CD14-positive monocyte (primary cell): ENCODE results near the gene F11R. TPM values are rescaled to one million over a fixed set of nuclear protein-coding genes. Genes with fewer than 3 reads are reported as not detected.

ENCODE experiments used
- DNase-seq, 3 donors: peaks; one replicate each; pipeline ENCODE4 v3.0.0-alpha.2; 2011 to 2022
- H2AFZ ChIP-seq: 2 replicates; pipeline ENCODE4 v1.6.0; 2012; ENCODE audit warnings: mild to moderate bottlenecking, low read depth, low read length, inconsistent platforms; ENCODE audit not compliant: insufficient read depth, poor library complexity, severe bottlenecking
- H3K27ac ChIP-seq, 2 donors: 1 replicate in 1 of 2; 2 replicates in 1 of 2; pipeline ENCODE4 v1.5.1; 2012 to 2013; ENCODE audit warnings: low read length in 2 of 2, control low read depth in 1 of 2, inconsistent platforms in 1 of 2, low read depth in 1 of 2, mild to moderate bottlenecking in 1 of 2
- H3K27me3 ChIP-seq, 2 donors: one replicate each; pipeline versions ENCODE4 v1.6.0 to v1.6.1; 2011 to 2013; ENCODE audit warnings: low read length in 2 of 2; ENCODE audit not compliant: control insufficient read depth in 2 of 2, insufficient read depth in 2 of 2
- H3K36me3 ChIP-seq, 2 donors: replicated peaks in 1 of 2; 1 replicate in 1 of 2; 2 replicates in 1 of 2; pipeline versions ENCODE4 v1.5.1 to v1.6.1; 2012 to 2013; ENCODE audit warnings: low read length in 2 of 2, control low read depth in 1 of 2, inconsistent platforms in 1 of 2, mild to moderate bottlenecking in 1 of 2; ENCODE audit not compliant: insufficient read depth in 2 of 2, control insufficient read depth in 1 of 2
- H3K4me1 ChIP-seq, 2 donors: 1 replicate in 1 of 2; 2 replicates in 1 of 2; pipeline versions ENCODE4 v1.5.1 to v1.6.1; 2012 to 2013; ENCODE audit warnings: low read length in 2 of 2, control low read depth in 1 of 2, inconsistent platforms in 1 of 2, mild to moderate bottlenecking in 1 of 2, moderate library complexity in 1 of 2; ENCODE audit not compliant: insufficient read depth in 2 of 2, control insufficient read depth in 1 of 2
- H3K4me2 ChIP-seq: replicated peaks from 2 replicates; pipeline ENCODE3; 2012; ENCODE audit warnings: low read length, moderate library complexity, mild to moderate bottlenecking; ENCODE audit not compliant: poor library complexity, severe bottlenecking; ENCODE audit errors: extremely low read depth
- H3K4me3 ChIP-seq, 3 experiments: fragments of 200-600 bp in 1 of 3; sonication (generic) in 1 of 3; replicated peaks in 1 of 3; 1 replicate in 2 of 3; 2 replicates in 1 of 3; pipeline ENCODE4 v1.5.1; 2011 to 2013; ENCODE audit warnings: low read length in 3 of 3, mild to moderate bottlenecking in 3 of 3, control low read depth in 2 of 3, low read depth in 2 of 3, inconsistent platforms in 1 of 3, moderate library complexity in 1 of 3
- H3K79me2 ChIP-seq: 2 replicates; pipeline ENCODE4 v1.6.0; 2012; ENCODE audit warnings: mild to moderate bottlenecking, control low read depth, inconsistent platforms, low read length, moderate library complexity; ENCODE audit not compliant: insufficient read depth
- H3K9ac ChIP-seq: 2 replicates; pipeline ENCODE4 v1.6.0; 2017; ENCODE audit warnings: low read length, mild to moderate bottlenecking; ENCODE audit not compliant: insufficient read depth, poor library complexity, severe bottlenecking
- H3K9me3 ChIP-seq, 2 donors: replicated peaks in 1 of 2; 1 replicate in 1 of 2; 2 replicates in 1 of 2; pipeline versions ENCODE4 v1.5.1 to v1.6.1; 2012 to 2013; ENCODE audit warnings: low read length in 2 of 2, control low read depth in 1 of 2; ENCODE audit not compliant: control insufficient read depth in 1 of 2, insufficient read depth in 1 of 2
- H4K20me1 ChIP-seq: 2 replicates; pipeline ENCODE4 v1.6.0; 2012; ENCODE audit warnings: mild to moderate bottlenecking, low read length, control low read depth, moderate library complexity; ENCODE audit not compliant: insufficient read depth
- H3K27ac Mint-ChIP-seq, 7 donors: one replicate each; pipeline ENCODE4 v1.8.0; 2020; ENCODE audit warnings: mild to moderate bottlenecking in 7 of 7, mixed read lengths in 7 of 7, moderate library complexity in 6 of 7, inconsistent platforms in 2 of 7
- H3K27me3 Mint-ChIP-seq, 3 donors: one replicate each; pipeline ENCODE4 v1.8.0; 2021 to 2022; ENCODE audit warnings: low read depth in 3 of 3, mild to moderate bottlenecking in 3 of 3, mixed read lengths in 3 of 3, moderate library complexity in 3 of 3, inconsistent platforms in 1 of 3
- H3K36me3 Mint-ChIP-seq, 2 donors: one replicate each; pipeline ENCODE4 v1.8.0; 2020; ENCODE audit warnings: mixed read lengths in 2 of 2, inconsistent platforms in 1 of 2, mild to moderate bottlenecking in 1 of 2
- H3K4me1 Mint-ChIP-seq: one replicate; pipeline ENCODE4 v1.8.0; 2020; ENCODE audit warnings: mild to moderate bottlenecking, mixed read lengths
- H3K4me3 Mint-ChIP-seq, 2 donors: one replicate each; pipeline ENCODE4 v1.8.0; 2020; ENCODE audit warnings: mild to moderate bottlenecking in 2 of 2, mixed read lengths in 2 of 2, moderate library complexity in 1 of 2
- H3K9me3 Mint-ChIP-seq, 7 donors: one replicate each; pipeline ENCODE4 v1.8.0; 2020 to 2022; ENCODE audit warnings: mixed read lengths in 7 of 7, mild to moderate bottlenecking in 6 of 7, moderate library complexity in 6 of 7, inconsistent platforms in 2 of 7
- CTCF ChIP-seq: fragments of 200-600 bp; IDR thresholded peaks from one replicate; pipeline ENCODE4 v1.8.0; 2022; ENCODE audit warnings: antibody characterized with exemption, mild to moderate bottlenecking
- WGBS: methylation state at CpG from one replicate; pipeline ENCODE4 v1.1.5; 2013; ENCODE audit warnings: missing lambda C conversion rate; ENCODE audit not compliant: insufficient coverage; 5-methylcytosine and 5-hydroxymethylcytosine counted together
- intact Hi-C, 2 donors: fragments of 100-400 bp; cut with micrococcal nuclease; formaldehyde crosslinking; loops; one replicate each; pipeline versions ENCODE4 v1.15.0 to v1.15.1; 2023
- polyA plus RNA-seq, 3 donors: library from polyadenylated mRNA; depleted of rRNA in 1 of 3; unstranded in 2 of 3; stranded (reverse) in 1 of 3; fragments of 300-500 nt in 2 of 3; fragments of >200 nt in 1 of 3; fragmentation: Illumina TruSeq in 2 of 3; gene quantifications; 1 replicate in 2 of 3; 2 replicates in 1 of 3; pipeline ENCODE4 v1.2.3, GENCODE V29; 2012 to 2021

F11R gene
- polyA plus RNA-seq, 3 donors = 28.8 to 58.0 (median 35.9) TPM

- Histone ChIP-seq H3K4me1 (peaks cover 4 to 5% of the 10 kb centered on the region in 2 donors), H3K27me3 (no peaks in the 10 kb centered on the region), H4K20me1 (peaks cover 5% of the 10 kb centered on the region), H3K4me3 (no peak overlapping the region), H2AFZ (no peak overlapping the region), H3K4me2 (no peak overlapping the region), H3K9me3 (no peaks in the 10 kb centered on the region), H3K9ac (no peak overlapping the region), H3K79me2 (peaks cover 12% of the 10 kb centered on the region), H3K27ac (no peak overlapping the region), H3K36me3 (peaks cover 31 to 48% of the 10 kb centered on the region in 2 donors)
- peak overlapping the region in 3 of 7 donors; percentile 39 to 76 (median 47) for H3K27ac Mint-ChIP-seq
- H3K9me3 Mint-ChIP-seq = peaks cover 0 to 2% (median 0%) of the 10 kb centered on the region in 7 donors
- TF ChIP-seq CTCF = no peak
- H3K4me3 Mint-ChIP-seq = no peak overlapping the region
- peaks cover 11% of the 10 kb centered on the region for H3K4me1 Mint-ChIP-seq
- no peak for DNase-seq
- peaks cover 44 to 52% of the 10 kb centered on the region in 2 donors for H3K36me3 Mint-ChIP-seq
- intact Hi-C loops = no loop called here
- WGBS = 68% methylated on average over 5 of the region's 5 CpGs
- peaks cover 0 to 1% (median 0%) of the 10 kb centered on the region in 3 donors for H3K27me3 Mint-ChIP-seq
These were observed 19.4 kb downstream of the F11R start for GRCh38 chr1:161001525-161001924.

GRCh38 chr1:161000736-161001480, 20.0 kb downstream of the F11R start:
- WGBS = 93% methylated on average over 4 of the region's 11 CpGs
- H3K9me3 Mint-ChIP-seq = peaks cover 0 to 2% (median 0%) of the 10 kb centered on the region in 7 donors
- intact Hi-C loops = no loop called here

More at GRCh38 chr1:161000736-161001480, 20.0 kb downstream of the F11R start:
- no peak overlapping the region for H2AFZ ChIP-seq
- no peak for DNase-seq
- H3K4me1 ChIP-seq = peaks cover 4 to 5% of the 10 kb centered on the region in 2 donors
- H3K4me2 ChIP-seq = no peak overlapping the region
- H3K9ac ChIP-seq = no peak overlapping the region
- TF ChIP-seq CTCF = no peak
- H3K27ac ChIP-seq = no peak overlapping the region
- H3K27me3 ChIP-seq = no peaks in the 10 kb centered on the region
- H3K27me3 Mint-ChIP-seq = peaks cover 0 to 1% (median 0%) of the 10 kb centered on the region in 3 donors
- H3K36me3 ChIP-seq = peaks cover 31 to 42% of the 10 kb centered on the region in 2 donors
- no peak overlapping the region for H3K4me3 Mint-ChIP-seq
- peak overlapping the region in 3 of 7 donors; percentile 20 to 47 (median 29) for H3K27ac Mint-ChIP-seq
- H3K4me1 Mint-ChIP-seq = peaks cover 8% of the 10 kb centered on the region
- peaks cover 6% of the 10 kb centered on the region for H3K79me2 ChIP-seq
- H3K9me3 ChIP-seq = no peaks in the 10 kb centered on the region
- H4K20me1 ChIP-seq = no peaks in the 10 kb centered on the region
- H3K4me3 ChIP-seq = no peak overlapping the region
- peaks cover 41 to 50% of the 10 kb centered on the region in 2 donors for H3K36me3 Mint-ChIP-seq
